Brain microvascular endothelial cell (primary cell): ENCODE results near the gene SLC1A5.
A peak's percentile ranks its signal among the peaks of the same experiment; 100 is the strongest.

Experiments
- DNase-seq: peaks from one replicate; pipeline ENCODE4 v3.0.0-alpha.2; 2020
- H3K27ac ChIP-seq: fragments of 250-450 bp; sonication (Bioruptor Pico); 2 replicates; pipeline ENCODE4 v1.5.1; 2020; ENCODE audit warnings: mild to moderate bottlenecking, moderate library complexity
- H3K27me3 ChIP-seq: fragments of 250-450 bp; sonication (Bioruptor Pico); replicated peaks from 2 replicates; pipeline ENCODE4 v1.5.1; 2020; ENCODE audit warnings: mild to moderate bottlenecking
- H3K36me3 ChIP-seq: fragments of 250-450 bp; sonication (Bioruptor Pico); replicated peaks from 2 replicates; pipeline ENCODE4 v1.5.1; 2020; ENCODE audit warnings: mild to moderate bottlenecking
- H3K4me3 ChIP-seq: 2 replicates; pipeline ENCODE4 v1.5.1; 2011; ENCODE audit warnings: low read depth, mild to moderate bottlenecking, control low read depth, low read length, moderate library complexity
- CTCF ChIP-seq: IDR thresholded peaks from 2 replicates; pipeline ENCODE4 v1.5.1; 2011; ENCODE audit warnings: low read depth, mild to moderate bottlenecking, moderate library complexity, low read length, control low read depth, inconsistent platforms; ENCODE audit errors: missing control alignments
- in situ Hi-C: cut with HindIII; loops from 2 replicates; pipeline ENCODE4 v1.10.0; 2017; ENCODE audit warnings: low sequenced_read_pairs, low pct_ligation_motif_present

SLC1A5 gene

GRCh38 chr19:46788968-46789338 is 559 bp upstream of the SLC1A5 start:
- TF ChIP-seq CTCF = no peak
- H3K36me3 ChIP-seq = peaks cover 7% of the 10 kb centered on the region
- H3K4me3 ChIP-seq = no peak overlapping the region
- no peak for DNase-seq
- H3K27me3 ChIP-seq = no peaks in the 10 kb centered on the region
- in situ Hi-C loops = no loop called here
- no peak overlapping the region for H3K27ac ChIP-seq

GRCh38 chr19:46787331-46788261 is 798 bp downstream of the SLC1A5 start:
- no peak for TF ChIP-seq CTCF
- H3K4me3 ChIP-seq = peak overlapping the region; percentile 84
- H3K27me3 ChIP-seq = no peaks in the 10 kb centered on the region
- DNase-seq = peak; percentile 24
- in situ Hi-C loops = no loop called here
- peak overlapping the region; percentile 88 for H3K27ac ChIP-seq
- H3K36me3 ChIP-seq = peaks cover 19% of the 10 kb centered on the region

GRCh38 chr19:46787040-46787330 is 1.4 kb downstream of the SLC1A5 start:
- H3K27me3 ChIP-seq = no peaks in the 10 kb centered on the region
- no peak for TF ChIP-seq CTCF
- peaks cover 22% of the 10 kb centered on the region for H3K36me3 ChIP-seq
- in situ Hi-C loops = no loop called here
- peak overlapping the region; percentile 84 for H3K4me3 ChIP-seq
- H3K27ac ChIP-seq = peak overlapping the region; percentile 88
- DNase-seq = no peak

GRCh38 chr19:46786236-46787039 is 2.0 kb downstream of the SLC1A5 start:
- in situ Hi-C loops = no loop called here
- Histone ChIP-seq H3K4me3 (peak overlapping the region; percentile 84), H3K36me3 (peaks cover 28% of the 10 kb centered on the region), H3K27me3 (no peaks in the 10 kb centered on the region), H3K27ac (peak overlapping the region; percentile 88)
- DNase-seq = peak; percentile 64
- TF ChIP-seq CTCF = peak; percentile 3

GRCh38 chr19:46785980-46786235 is 2.5 kb downstream of the SLC1A5 start:
- Histone ChIP-seq H3K27ac (peak overlapping the region; percentile 88), H3K4me3 (peak overlapping the region; percentile 84), H3K27me3 (no peaks in the 10 kb centered on the region), H3K36me3 (peaks cover 32% of the 10 kb centered on the region)
- in situ Hi-C loops = no loop called here
- TF ChIP-seq CTCF = no peak
- no peak for DNase-seq
